B cell (primary cell): ENCODE data around the gene TBCEL. TPM values are rescaled to one million over a fixed set of nuclear protein-coding genes. Genes with fewer than 3 reads are reported as not detected.

Source experiments
- ATAC-seq: fragments of 200-7000 bp; cut with Tn5 transposase; one replicate; pipeline ENCODE4 v1.10.0; 2021; ENCODE audit warnings: low read depth, mild to moderate bottlenecking, moderate number of reproducible peaks, moderate library complexity
- CTCF ChIA-PET: fragments of 350-600 bp; sonication (Branson Sonifier 250); formaldehyde crosslinking; loops from one replicate; lab custom pipeline; 2021; ENCODE audit warnings: antibody characterized with exemption, inconsistent platforms; lab: Charles Lee
- POLR2A ChIA-PET: fragments of 350-600 bp; sonication (Branson Sonifier 250); formaldehyde crosslinking; loops from one replicate; lab custom pipeline; 2021; ENCODE audit warnings: antibody characterized with exemption; lab: Charles Lee
- DNase-seq: peaks from one replicate; pipeline ENCODE4 v3.0.0; 2013
- H2AFZ ChIP-seq: 2 replicates; pipeline ENCODE4 v1.6.1; 2012; ENCODE audit warnings: mild to moderate bottlenecking, low read depth, low read length; ENCODE audit not compliant: insufficient read depth, poor library complexity, severe bottlenecking
- H3K27ac ChIP-seq, 2 donors: 1 replicate in 1 of 2; 2 replicates in 1 of 2; pipeline ENCODE4 v1.5.1; 2012 to 2013; ENCODE audit warnings: low read length in 2 of 2, mild to moderate bottlenecking in 2 of 2, moderate library complexity in 1 of 2
- H3K27me3 ChIP-seq, 4 experiments: fragments of 200-600 bp in 1 of 4; sonication (generic) in 1 of 4; replicated peaks in 1 of 4; 1 replicate in 2 of 4; 2 replicates in 2 of 4; pipeline versions ENCODE4 v1.6.1 to v1.7.0; 2013 to 2016; ENCODE audit warnings: low read length in 3 of 4, mild to moderate bottlenecking in 2 of 4, mixed read lengths in 1 of 4, moderate library complexity in 1 of 4; ENCODE audit not compliant: insufficient read depth in 4 of 4, control insufficient read depth in 3 of 4; ENCODE audit errors: control extremely low read depth in 1 of 4
- H3K36me3 ChIP-seq, 2 experiments: replicated peaks in 1 of 2; 1 replicate in 1 of 2; 2 replicates in 1 of 2; pipeline versions ENCODE4 v1.6.1 to v1.7.1; 2013; ENCODE audit warnings: low read length in 1 of 2; ENCODE audit not compliant: insufficient read depth in 2 of 2, control insufficient read depth in 1 of 2; ENCODE audit errors: control extremely low read depth in 1 of 2, extremely low read depth in 1 of 2
- H3K4me1 ChIP-seq, 2 donors: fragments of 200-600 bp in 1 of 2; sonication (generic) in 1 of 2; 1 replicate in 1 of 2; 2 replicates in 1 of 2; pipeline versions ENCODE4 v1.5.1 to v1.6.1; 2013 to 2017; ENCODE audit warnings: low read length in 2 of 2; ENCODE audit not compliant: control insufficient read depth in 2 of 2, insufficient read depth in 2 of 2
- H3K4me2 ChIP-seq: replicated peaks from 2 replicates; pipeline ENCODE3; 2012; ENCODE audit warnings: mild to moderate bottlenecking, low read depth, low read length; ENCODE audit not compliant: poor library complexity, severe bottlenecking
- H3K4me3 ChIP-seq, 5 experiments: fragments of 200-600 bp in 1 of 5; sonication (generic) in 1 of 5; 1 replicate in 3 of 5; 2 replicates in 2 of 5; pipeline versions ENCODE4 v1.5.1 to v1.7.0; 2011 to 2016; ENCODE audit warnings: low read length in 4 of 5, mild to moderate bottlenecking in 4 of 5, low read depth in 2 of 5, control low read depth in 1 of 5, moderate library complexity in 1 of 5; ENCODE audit not compliant: insufficient read depth in 1 of 5; ENCODE audit errors: control extremely low read depth in 1 of 5, extremely low read depth in 1 of 5
- H3K79me2 ChIP-seq: fragments of 200-600 bp; sonication (generic); one replicate; pipeline ENCODE4 v1.6.0; 2016; ENCODE audit warnings: low read length; ENCODE audit not compliant: control insufficient read depth, insufficient read depth
- H3K9ac ChIP-seq: fragments of 200-600 bp; sonication (generic); 2 replicates; pipeline ENCODE4 v1.6.1; 2017; ENCODE audit warnings: mild to moderate bottlenecking, low read length, moderate library complexity
- H3K9me3 ChIP-seq, 3 donors: one replicate each; pipeline versions ENCODE4 v1.6.1 to v1.7.1; 2013; ENCODE audit warnings: low read length in 2 of 3; ENCODE audit not compliant: control insufficient read depth in 2 of 3, insufficient read depth in 1 of 3; ENCODE audit errors: control extremely low read depth in 1 of 3
- H4K20me1 ChIP-seq: 2 replicates; pipeline ENCODE4 v1.6.0; 2012; ENCODE audit warnings: mild to moderate bottlenecking, low read length; ENCODE audit not compliant: insufficient read depth, control insufficient read depth, poor library complexity, severe bottlenecking
- H3K27ac Mint-ChIP-seq: one replicate; pipeline ENCODE4 v1.8.0; 2021; ENCODE audit warnings: mixed read lengths
- H3K27me3 Mint-ChIP-seq: one replicate; pipeline ENCODE4 v1.8.0; 2021; ENCODE audit warnings: mixed read lengths
- H3K4me1 Mint-ChIP-seq: one replicate; pipeline ENCODE4 v1.8.0; 2021; ENCODE audit warnings: mixed read lengths
- H3K4me3 Mint-ChIP-seq: one replicate; pipeline ENCODE4 v1.8.0; 2021; ENCODE audit warnings: mixed read lengths
- H3K9me3 Mint-ChIP-seq: one replicate; pipeline ENCODE4 v1.8.0; 2022; ENCODE audit warnings: mixed read lengths; ENCODE audit not compliant: insufficient read depth
- EZH2 ChIP-seq: IDR thresholded peaks from 2 replicates; pipeline ENCODE4 v1.6.1; 2012; ENCODE audit warnings: borderline replicate concordance, low read depth, mild to moderate bottlenecking, moderate library complexity, low read length; ENCODE audit not compliant: insufficient read depth, poor library complexity, severe bottlenecking
- WGBS: methylation state at CpG from one replicate; pipeline ENCODE4 v1.1.5; 2013; ENCODE audit warnings: missing lambda C conversion rate; ENCODE audit not compliant: insufficient coverage; 5-methylcytosine and 5-hydroxymethylcytosine counted together
- intact Hi-C: fragments of 100-400 bp; cut with micrococcal nuclease; formaldehyde crosslinking; loops from one replicate; pipeline ENCODE4 v1.10.0; 2022
- polyA plus RNA-seq: library from polyadenylated mRNA; depleted of rRNA; stranded (reverse); fragments of >200 nt; gene quantifications from 2 replicates; pipeline ENCODE4 v1.2.3, GENCODE V29; 2012
- total RNA-seq, 2 donors: library from RNA; stranded (reverse); fragments of 120-200 nt in 1 of 2; gene quantifications; 1 replicate in 1 of 2; 2 replicates in 1 of 2; pipeline versions ENCODE4 v1.2.3 to v1.2.4, GENCODE V29; 2013 to 2022
- TF ChIP-seq, protein P1 (sequence below): fragments of 200-600 bp; IDR thresholded peaks from one replicate; pipeline ENCODE4 v1.8.0; 2022; ENCODE audit warnings: antibody characterized with exemption, mild to moderate bottlenecking

Gene TBCEL
- total and polyA plus RNA-seq, 2 donors (not counting 1 experiment from before 2014, with no cell fraction given) = 3.5 to 22.8 TPM

DNA sequence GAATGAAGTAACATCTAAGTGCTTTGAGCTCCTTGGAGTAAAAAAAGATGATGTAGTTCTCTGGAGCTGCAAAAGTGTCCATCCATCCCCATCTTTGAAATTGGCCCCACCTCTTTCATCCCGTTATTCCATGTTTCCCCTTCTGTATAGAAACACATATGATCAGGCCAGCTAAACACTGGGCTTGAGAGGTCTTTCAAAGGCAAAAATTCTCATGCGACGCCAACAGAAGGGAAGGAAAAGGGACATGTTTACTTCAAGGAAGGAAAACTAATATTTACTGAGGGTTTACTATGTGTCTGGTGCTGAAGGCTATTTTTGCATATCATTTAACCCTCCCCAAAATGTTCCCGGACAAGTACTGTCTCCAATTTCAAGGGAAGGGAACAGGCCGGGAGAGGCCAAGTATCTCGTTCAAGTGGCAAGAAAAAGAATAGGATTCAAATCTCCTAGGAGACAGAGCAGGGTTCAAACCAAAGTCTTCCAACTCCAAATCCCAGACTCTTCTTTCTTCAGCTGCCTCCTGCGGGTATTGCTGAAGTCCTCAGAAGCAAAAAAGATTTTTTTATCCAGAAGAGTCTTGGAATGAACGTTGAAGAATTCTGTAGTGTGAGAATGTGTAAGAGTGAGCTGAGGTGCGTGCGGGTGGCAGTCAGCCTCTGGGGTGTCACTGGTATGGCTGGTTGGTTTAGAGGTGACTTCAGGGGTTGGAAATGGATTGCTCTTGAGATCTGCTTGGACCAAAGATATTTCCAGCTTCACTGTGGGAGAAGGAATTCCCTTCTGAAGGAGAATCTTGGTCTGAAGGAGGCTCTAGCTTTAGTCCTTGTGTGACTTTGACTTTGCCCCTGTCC, 87.2 kb downstream of the TBCEL start:
- Histone ChIP-seq H3K9ac (no peak overlapping the region), H4K20me1 (no peaks in the 10 kb centered on the region), H3K4me2 (no peak overlapping the region), H3K4me3 (no peak overlapping the region), H3K27ac (no peak overlapping the region), H3K79me2 (no peaks in the 10 kb centered on the region), H3K4me1 (no peaks in the 10 kb centered on the region), H3K9me3 (no peaks in the 10 kb centered on the region), H3K27me3 (peaks cover 0 to 16% (median 3%) of the 10 kb centered on the region in 4 experiments), H2AFZ (no peak overlapping the region), H3K36me3 (no peaks in the 10 kb centered on the region)
- no peak for TF ChIP-seq EZH2
- TF ChIP-seq, protein P1, sequence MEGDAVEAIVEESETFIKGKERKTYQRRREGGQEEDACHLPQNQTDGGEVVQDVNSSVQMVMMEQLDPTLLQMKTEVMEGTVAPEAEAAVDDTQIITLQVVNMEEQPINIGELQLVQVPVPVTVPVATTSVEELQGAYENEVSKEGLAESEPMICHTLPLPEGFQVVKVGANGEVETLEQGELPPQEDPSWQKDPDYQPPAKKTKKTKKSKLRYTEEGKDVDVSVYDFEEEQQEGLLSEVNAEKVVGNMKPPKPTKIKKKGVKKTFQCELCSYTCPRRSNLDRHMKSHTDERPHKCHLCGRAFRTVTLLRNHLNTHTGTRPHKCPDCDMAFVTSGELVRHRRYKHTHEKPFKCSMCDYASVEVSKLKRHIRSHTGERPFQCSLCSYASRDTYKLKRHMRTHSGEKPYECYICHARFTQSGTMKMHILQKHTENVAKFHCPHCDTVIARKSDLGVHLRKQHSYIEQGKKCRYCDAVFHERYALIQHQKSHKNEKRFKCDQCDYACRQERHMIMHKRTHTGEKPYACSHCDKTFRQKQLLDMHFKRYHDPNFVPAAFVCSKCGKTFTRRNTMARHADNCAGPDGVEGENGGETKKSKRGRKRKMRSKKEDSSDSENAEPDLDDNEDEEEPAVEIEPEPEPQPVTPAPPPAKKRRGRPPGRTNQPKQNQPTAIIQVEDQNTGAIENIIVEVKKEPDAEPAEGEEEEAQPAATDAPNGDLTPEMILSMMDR = no peak
- CTCF ChIA-PET = interaction anchor here (0.7 to 1.1 kb wide), 4 partner anchors 9 to 426 kb away, joined by 3 read pairs; no protein-coding TSS in a partner anchor
- intact Hi-C loops = no loop called here
- ATAC-seq = no peak
- Mint-ChIP-seq H3K27me3 (peaks cover 35% of the 10 kb centered on the region), H3K27ac (no peak overlapping the region), H3K4me1 (no peaks in the 10 kb centered on the region), H3K4me3 (no peak overlapping the region), H3K9me3 (no peaks in the 10 kb centered on the region)
- DNase-seq = no peak
- POLR2A ChIA-PET = no interaction called here
- 94% methylated on average over 5 of the region's 10 CpGs for WGBS
